Endodermal cell (in vitro differentiated cells): Measurements from ENCODE around the gene PRICKLE1. TPM values are rescaled to one million over a fixed set of nuclear protein-coding genes. Genes with fewer than 3 reads are reported as not detected.

Experiments
- DNase-seq: peaks from one replicate; pipeline ENCODE4 v3.0.0-alpha.2; 2017
- H3K27ac ChIP-seq: 2 replicates; pipeline ENCODE4 v1.5.1; 2013; ENCODE audit warnings: mild to moderate bottlenecking, low read depth, low read length, moderate library complexity
- H3K27me3 ChIP-seq: 2 replicates; pipeline ENCODE4 v1.6.1; 2013; ENCODE audit warnings: mild to moderate bottlenecking, low read length, moderate library complexity; ENCODE audit not compliant: insufficient read depth, control insufficient read depth, poor library complexity, severe bottlenecking
- H3K36me3 ChIP-seq: 2 replicates; pipeline ENCODE4 v1.7.0; 2013; ENCODE audit warnings: mild to moderate bottlenecking, low read length, moderate library complexity; ENCODE audit not compliant: control insufficient read depth, insufficient read depth
- H3K4me1 ChIP-seq: one replicate; pipeline ENCODE4 v1.7.0; 2013; ENCODE audit warnings: low read length; ENCODE audit not compliant: control insufficient read depth, insufficient read depth
- H3K4me3 ChIP-seq: 2 replicates; pipeline ENCODE4 v1.5.1; 2013; ENCODE audit warnings: mild to moderate bottlenecking, low read length, moderate library complexity
- H3K9ac ChIP-seq: 2 replicates; pipeline ENCODE4 v1.6.1; 2013; ENCODE audit warnings: mild to moderate bottlenecking, low read length, moderate library complexity; ENCODE audit not compliant: poor library complexity, severe bottlenecking; ENCODE audit errors: extremely low read depth
- H3K9me3 ChIP-seq: 2 replicates; pipeline ENCODE4 v1.6.1; 2013; ENCODE audit warnings: mild to moderate bottlenecking, low read length, moderate library complexity; ENCODE audit not compliant: control insufficient read depth
- H3K27ac Mint-ChIP-seq: 2 replicates; pipeline ENCODE4 v1.8.0; 2020; ENCODE audit warnings: mixed read lengths
- H3K27me3 Mint-ChIP-seq: 2 replicates; pipeline ENCODE4 v1.8.0; 2021; ENCODE audit warnings: mild to moderate bottlenecking, mixed read lengths; ENCODE audit not compliant: insufficient read depth
- H3K36me3 Mint-ChIP-seq: 2 replicates; pipeline ENCODE4 v1.8.0; 2020; ENCODE audit warnings: low read depth, mixed read lengths
- H3K4me1 Mint-ChIP-seq: 2 replicates; pipeline ENCODE4 v1.8.0; 2020; ENCODE audit warnings: mixed read lengths
- H3K4me3 Mint-ChIP-seq: 2 replicates; pipeline ENCODE4 v1.8.0; 2020; ENCODE audit warnings: mild to moderate bottlenecking, moderate library complexity, mixed read lengths
- H3K9me3 Mint-ChIP-seq: 2 replicates; pipeline ENCODE4 v1.8.0; 2020; ENCODE audit warnings: mild to moderate bottlenecking, mixed read lengths
- CTCF ChIP-seq: fragments of 200-600 bp; sonication (generic); conservative IDR thresholded peaks from 2 replicates; pipeline ENCODE4 v1.5.0; 2021; ENCODE audit warnings: antibody characterized with exemption, mild to moderate bottlenecking
- WGBS, 2 experiments: methylation state at CpG; one replicate each; pipeline versions ENCODE4 v1.1.5 to v1.1.7; 2013; ENCODE audit warnings: missing lambda C conversion rate in 2 of 2, mixed read lengths in 1 of 2; ENCODE audit not compliant: insufficient coverage in 1 of 2, insufficient read length in 1 of 2; 5-methylcytosine and 5-hydroxymethylcytosine counted together
- total RNA-seq, 2 donors: library from RNA; stranded (reverse); fragmentation: NEBNext Ultra II Directional in 1 of 2; extraction: Animal tissue kit (Norgen Biotek cat#: 25700) in 1 of 2; gene quantifications; 2 replicates in 1 of 2; 3 replicates in 1 of 2; pipeline ENCODE4 v1.2.1, GENCODE V29; 2021

The PRICKLE1 gene
- total RNA-seq, 2 donors from 2014 or later, result 8.3 to 20.6 TPM

GRCh38 chr12:42607584-42608058 is 18.1 kb upstream of the PRICKLE1 start:
- H3K9me3 Mint-ChIP-seq, result peaks cover 11% of the 10 kb centered on the region
- H3K4me1 Mint-ChIP-seq, result peaks cover 51% of the 10 kb centered on the region
- Histone ChIP-seq H3K4me3 (no peak overlapping the region), H3K9ac (no peak overlapping the region), H3K9me3 (no peaks in the 10 kb centered on the region), H3K36me3 (no peaks in the 10 kb centered on the region), H3K27ac (no peak overlapping the region), H3K4me1 (peaks cover 9% of the 10 kb centered on the region), H3K27me3 (peaks cover 4% of the 10 kb centered on the region)
- DNase-seq, result peak; percentile 58
- H3K4me3 Mint-ChIP-seq, result no peak overlapping the region
- no peaks in the 10 kb centered on the region for H3K36me3 Mint-ChIP-seq
- TF ChIP-seq CTCF, result peak; percentile 37
- peaks cover 8% of the 10 kb centered on the region for H3K27me3 Mint-ChIP-seq
- WGBS, 2 experiments, result 63 to 79% methylated on average over 4 to 5 of the region's 5 CpGs
- H3K27ac Mint-ChIP-seq, result no peak overlapping the region

DNA sequence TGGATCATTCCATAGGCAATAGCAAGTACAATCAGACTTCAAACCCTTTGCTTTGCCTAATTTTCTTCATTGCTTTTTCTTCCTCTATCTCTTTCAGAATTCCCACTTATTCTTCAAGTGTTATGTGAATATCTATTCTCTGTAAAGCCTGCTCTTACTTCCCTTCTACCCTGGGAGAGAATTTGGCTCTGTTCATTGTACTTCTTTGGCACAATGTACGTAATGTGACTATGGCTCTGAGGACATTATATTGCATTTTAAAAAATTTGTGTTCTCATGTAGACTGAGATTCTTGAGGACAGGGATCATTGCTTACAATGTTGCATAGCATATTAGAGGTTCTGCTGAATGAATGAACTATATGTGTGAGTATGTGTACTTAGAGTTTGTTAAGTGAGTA is 16.9 kb upstream of the PRICKLE1 start:
- Mint-ChIP-seq H3K36me3 (no peaks in the 10 kb centered on the region), H3K4me3 (no peak overlapping the region), H3K27me3 (peaks cover 9% of the 10 kb centered on the region), H3K9me3 (peaks cover 10% of the 10 kb centered on the region), H3K4me1 (peaks cover 52% of the 10 kb centered on the region), H3K27ac (no peak overlapping the region)
- TF ChIP-seq CTCF, result no peak
- peaks cover 14% of the 10 kb centered on the region for H3K4me1 ChIP-seq
- no peak overlapping the region for H3K9ac ChIP-seq
- no peak for DNase-seq
- peaks cover 4% of the 10 kb centered on the region for H3K27me3 ChIP-seq
- 82% methylated on average over 1 of the region's 1 CpG; no CpG with 5 or more reads in 1 of the 2 experiments for WGBS, 2 experiments
- H3K4me3 ChIP-seq, result no peak overlapping the region
- H3K27ac ChIP-seq, result no peak overlapping the region
- no peaks in the 10 kb centered on the region for H3K36me3 ChIP-seq
- H3K9me3 ChIP-seq, result no peaks in the 10 kb centered on the region

DNA sequence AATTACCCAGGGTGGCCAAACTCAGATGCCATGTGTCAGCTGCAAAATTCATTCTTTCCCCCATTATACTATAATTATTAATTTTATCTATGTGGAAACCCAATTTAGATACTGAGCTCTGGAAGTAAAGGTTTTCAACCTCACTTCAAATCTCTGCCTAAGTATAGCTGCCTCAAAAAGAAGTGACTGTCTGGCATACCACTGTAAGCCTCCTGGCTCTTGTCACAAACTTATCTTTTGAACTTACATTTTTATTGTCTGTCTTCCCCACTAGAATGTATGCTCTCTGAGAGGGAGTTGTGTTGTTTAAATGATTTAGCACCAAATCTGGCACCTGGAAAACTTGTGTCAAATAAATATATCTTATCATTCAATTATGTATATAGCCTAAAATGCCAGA is 16.1 kb upstream of the PRICKLE1 start:
- Mint-ChIP-seq H3K27me3 (peaks cover 13% of the 10 kb centered on the region), H3K4me3 (no peak overlapping the region), H3K36me3 (no peaks in the 10 kb centered on the region), H3K27ac (no peak overlapping the region), H3K4me1 (peaks cover 50% of the 10 kb centered on the region), H3K9me3 (peaks cover 8% of the 10 kb centered on the region)
- DNase-seq, result no peak
- peaks cover 4% of the 10 kb centered on the region for H3K27me3 ChIP-seq
- H3K36me3 ChIP-seq, result no peaks in the 10 kb centered on the region
- no peak overlapping the region for H3K27ac ChIP-seq
- TF ChIP-seq CTCF, result no peak
- no peak overlapping the region for H3K4me3 ChIP-seq
- H3K9ac ChIP-seq, result no peak overlapping the region
- H3K4me1 ChIP-seq, result peaks cover 14% of the 10 kb centered on the region
- no peaks in the 10 kb centered on the region for H3K9me3 ChIP-seq
